ENCODE measurements around the gene SCMH1. TPM values are rescaled to one million over a fixed set of nuclear protein-coding genes. Genes with fewer than 3 reads are reported as not detected.

The SCMH1 gene
- total RNA-seq, 1 experiment from 2014 or later: 42.7 TPM

DNA sequence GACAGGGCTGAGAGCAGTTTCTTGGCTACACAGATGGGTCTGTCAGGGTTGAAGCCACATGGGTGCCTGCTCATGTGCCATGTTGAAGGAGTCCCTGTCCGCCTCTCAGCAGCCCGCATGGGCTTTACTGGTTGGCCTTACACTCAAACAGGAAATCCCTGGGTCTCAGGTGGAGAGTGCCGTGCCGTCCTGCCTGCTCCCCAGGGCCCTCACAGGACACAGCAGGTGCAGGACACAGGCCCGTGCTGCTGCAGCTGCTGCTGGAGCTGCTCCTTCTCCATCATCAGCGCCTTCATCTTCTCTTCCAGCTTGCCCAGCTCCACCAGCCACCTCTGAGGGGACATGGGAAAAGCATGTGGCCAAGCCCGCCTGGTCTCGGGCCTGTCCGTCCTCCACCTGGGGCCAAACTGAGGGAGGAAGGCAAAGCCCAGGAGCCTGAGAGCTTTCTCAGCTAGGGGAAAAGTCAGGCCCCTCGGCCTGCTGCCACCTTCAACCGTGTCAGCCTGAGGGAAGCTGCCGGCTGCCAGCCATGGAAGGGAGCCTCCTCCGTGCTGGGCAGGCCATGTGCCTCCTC lies 226.1 kb downstream of the SCMH1 start:
- no TSS peak for BruUV-seq (replicated peaks)
- TF ChIP-seq TCF7L2 (IDR thresholded peaks at IDR 0.05; ENCODE audit: low read depth, low read length): no peak
- no peak for TF ChIP-seq SIN3A (IDR thresholded peaks at IDR 0.05; ENCODE audit: borderline replicate concordance, insufficient read depth, low read depth, low read length)
- TF ChIP-seq CTCF (IDR thresholded peaks at IDR 0.05): no peak
- TF ChIP-seq REST (IDR thresholded peaks at IDR 0.05; ENCODE audit: insufficient read depth in 1 of 2, low read depth in 2 of 2, low read length in 1 of 2): no peak
- TF ChIP-seq POLR2AphosphoS5 (IDR thresholded peaks at IDR 0.05; ENCODE audit: low read depth, low read length): no peak; the same call in 1 of the 2 replicates
- no peak overlapping the region for H3K4me3 ChIP-seq (ENCODE audit: low read depth in 2 of 2, low read length in 2 of 2)
- in situ Hi-C loops (cut with HindIII; ENCODE audit: low pct_unique_long_range_greater_than_20kb, low sequenced_read_pairs) (no loop called here), intact Hi-C loops (cut with micrococcal nuclease; ENCODE audit: unreplicated experiment) (no loop called here)
- ATAC-seq: 0 out of 2 replicates have a peak, but pooled peaks have one; percentile 3
- ChIA-PET CTCF (no interaction called here), POLR2A (no interaction called here)
- H3K27ac ChIP-seq (ENCODE audit: low read length): no peak overlapping the region
- peaks cover 26% of the 10 kb centered on the region for H3K4me1 ChIP-seq (ENCODE audit: control insufficient read depth, insufficient read depth, low read length)
- no peak for DNase-seq (ENCODE audit: low read depth, low spot score)
- no peaks in the 10 kb centered on the region for H3K9me3 ChIP-seq (ENCODE audit: control insufficient read depth, insufficient read depth, low read depth, low read length)
- H3K27me3 ChIP-seq (ENCODE audit: control insufficient read depth, insufficient read depth, low read length): no peaks in the 10 kb centered on the region
- peaks cover 16% of the 10 kb centered on the region for H3K36me3 ChIP-seq (ENCODE audit: control insufficient read depth, insufficient read depth, low read length)

- ATAC-seq (no peak), DNase-seq (ENCODE audit: low read depth, low spot score) (no peak)
- in situ Hi-C loops (cut with HindIII; ENCODE audit: low pct_unique_long_range_greater_than_20kb, low sequenced_read_pairs) (no loop called here), intact Hi-C loops (cut with micrococcal nuclease; ENCODE audit: unreplicated experiment) (no loop called here)
- Histone ChIP-seq H3K36me3 (ENCODE audit: control insufficient read depth, insufficient read depth, low read length) (peaks cover 21% of the 10 kb centered on the region), H3K4me1 (ENCODE audit: control insufficient read depth, insufficient read depth, low read length) (peaks cover 20% of the 10 kb centered on the region), H3K27ac (ENCODE audit: low read length) (no peak overlapping the region), H3K4me3 (ENCODE audit: low read depth in 2 of 2, low read length in 2 of 2) (no peak overlapping the region), H3K9me3 (ENCODE audit: control insufficient read depth, insufficient read depth, low read depth, low read length) (no peaks in the 10 kb centered on the region), H3K27me3 (ENCODE audit: control insufficient read depth, insufficient read depth, low read length) (no peaks in the 10 kb centered on the region)
- ChIA-PET POLR2A (no interaction called here), CTCF (no interaction called here)
- BruUV-seq (replicated peaks): TSS peak; percentile 42
- peak; percentile 27; the same call in 1 of the 2 replicates for TF ChIP-seq POLR2AphosphoS5 (IDR thresholded peaks at IDR 0.05; ENCODE audit: low read depth, low read length)
- TF ChIP-seq TCF7L2 (IDR thresholded peaks at IDR 0.05; ENCODE audit: low read depth, low read length): no peak
- no peak for TF ChIP-seq REST (IDR thresholded peaks at IDR 0.05; ENCODE audit: insufficient read depth in 1 of 2, low read depth in 2 of 2, low read length in 1 of 2)
These were observed 226.7 kb downstream of the SCMH1 start for GRCh38 chr1:41015281-41015896.

All from Panc1 (cell line).